Endothelial cell (in vitro differentiated cells): ENCODE measurements around the gene STX10. TPM values are rescaled to one million over a fixed set of nuclear protein-coding genes. Genes with fewer than 3 reads are reported as not detected.
A peak's percentile ranks its signal among the peaks of the same experiment; 100 is the strongest.
"Not testable (repeated sequence)": the region's sequence is repeated elsewhere in the genome, so short reads cannot be mapped to it uniquely, and the experiment has no call there.

Experiments
- DNase-seq: peaks from one replicate; pipeline ENCODE4 v3.0.0; 2021; ENCODE audit warnings: low spot score
- H3K27ac Mint-ChIP-seq: one replicate; pipeline ENCODE4 v1.8.0; 2021; ENCODE audit warnings: mixed read lengths, inconsistent platforms; ENCODE audit not compliant: unreplicated experiment
- H3K27me3 Mint-ChIP-seq: one replicate; pipeline ENCODE4 v1.8.0; 2021; ENCODE audit warnings: mild to moderate bottlenecking, moderate library complexity, mixed read lengths, inconsistent platforms; ENCODE audit not compliant: unreplicated experiment
- H3K36me3 Mint-ChIP-seq: one replicate; pipeline ENCODE4 v1.8.0; 2021; ENCODE audit warnings: mild to moderate bottlenecking, low read depth, mixed read lengths, inconsistent platforms; ENCODE audit not compliant: unreplicated experiment
- H3K4me1 Mint-ChIP-seq: one replicate; pipeline ENCODE4 v1.8.0; 2021; ENCODE audit warnings: mild to moderate bottlenecking, mixed read lengths, inconsistent platforms; ENCODE audit not compliant: unreplicated experiment
- H3K4me3 Mint-ChIP-seq: one replicate; pipeline ENCODE4 v1.8.0; 2021; ENCODE audit warnings: mild to moderate bottlenecking, mixed read lengths, inconsistent platforms; ENCODE audit not compliant: unreplicated experiment
- H3K9me3 Mint-ChIP-seq: one replicate; pipeline ENCODE4 v1.8.0; 2021; ENCODE audit warnings: mixed read lengths, inconsistent platforms; ENCODE audit not compliant: unreplicated experiment
- CTCF ChIP-seq: fragments of 200-600 bp; sonication (generic); IDR thresholded peaks from one replicate; pipeline ENCODE4 v1.5.0; 2021; ENCODE audit warnings: antibody characterized with exemption; ENCODE audit not compliant: unreplicated experiment
- total RNA-seq: library from RNA; stranded (reverse); fragmentation: NEBNext Ultra II Directional; extraction: Animal tissue kit (Norgen Biotek cat#: 25700); gene quantifications from one replicate; pipeline ENCODE4 v1.2.1, GENCODE V29; 2021; ENCODE audit not compliant: unreplicated experiment

Gene STX10
- total RNA-seq, 1 donor from 2014 or later = 31.8 TPM

- H3K4me1 Mint-ChIP-seq = peaks cover 11% of the 10 kb centered on the region
- no peak overlapping the region for H3K27ac Mint-ChIP-seq
- H3K36me3 Mint-ChIP-seq = no peaks in the 10 kb centered on the region
- TF ChIP-seq CTCF = no peak
- no peak for DNase-seq
- H3K27me3 Mint-ChIP-seq = peaks cover 1% of the 10 kb centered on the region
- H3K9me3 Mint-ChIP-seq = no peaks in the 10 kb centered on the region
- no peak overlapping the region for H3K4me3 Mint-ChIP-seq
These were observed 26.2 kb upstream of the STX10 start for GRCh38 chr19:13176345-13176744.

- DNase-seq = no peak
- no peaks in the 10 kb centered on the region for H3K36me3 Mint-ChIP-seq
- peaks cover 2% of the 10 kb centered on the region for H3K4me1 Mint-ChIP-seq
- no peak overlapping the region for H3K27ac Mint-ChIP-seq
- peaks cover 3% of the 10 kb centered on the region for H3K27me3 Mint-ChIP-seq
- H3K9me3 Mint-ChIP-seq = no peaks in the 10 kb centered on the region
- no peak for TF ChIP-seq CTCF
- no peak overlapping the region for H3K4me3 Mint-ChIP-seq
These were observed 23.1 kb upstream of the STX10 start for GRCh38 chr19:13173139-13173737.

- no peak overlapping the region for H3K4me3 Mint-ChIP-seq
- no peaks in the 10 kb centered on the region for H3K36me3 Mint-ChIP-seq
- no peak for DNase-seq
- no peaks in the 10 kb centered on the region for H3K9me3 Mint-ChIP-seq
- H3K27me3 Mint-ChIP-seq = peaks cover 6% of the 10 kb centered on the region
- no peak for TF ChIP-seq CTCF
- peak overlapping the region; percentile 48 for H3K27ac Mint-ChIP-seq
- peaks cover 7% of the 10 kb centered on the region for H3K4me1 Mint-ChIP-seq
These were observed 22.4 kb upstream of the STX10 start for GRCh38 chr19:13172346-13173138.

- Mint-ChIP-seq H3K27ac (no peak overlapping the region), H3K36me3 (no peaks in the 10 kb centered on the region), H3K4me1 (peaks cover 15% of the 10 kb centered on the region), H3K9me3 (no peaks in the 10 kb centered on the region), H3K27me3 (peaks cover 8% of the 10 kb centered on the region), H3K4me3 (no peak overlapping the region)
- DNase-seq = no peak
- TF ChIP-seq CTCF = no peak
These were observed 21.0 kb upstream of the STX10 start for GRCh38 chr19:13171146-13171545.

- Mint-ChIP-seq H3K27me3 (peaks cover 9% of the 10 kb centered on the region), H3K36me3 (no peaks in the 10 kb centered on the region), H3K4me3 (peak overlapping the region; percentile 54), H3K4me1 (peaks cover 27% of the 10 kb centered on the region), H3K9me3 (no peaks in the 10 kb centered on the region), H3K27ac (peak overlapping the region; percentile 42)
- no peak for TF ChIP-seq CTCF
- no peak for DNase-seq
These were observed 19.6 kb upstream of the STX10 start for GRCh38 chr19:13169769-13170168.

- not testable (repeated sequence) for DNase-seq, H3K4me3 Mint-ChIP-seq, H3K9me3 Mint-ChIP-seq, H3K27me3 Mint-ChIP-seq, H3K36me3 Mint-ChIP-seq
- peaks cover 35% of the 10 kb centered on the region for H3K4me1 Mint-ChIP-seq
- peak overlapping the region; percentile 100 for H3K27ac Mint-ChIP-seq
These were observed 16.0 kb upstream of the STX10 start for GRCh38 chr19:13166151-13166550.
